Astrocyte (in vitro differentiated cells and primary cell): ENCODE results near the gene NEB. TPM values are rescaled to one million over a fixed set of nuclear protein-coding genes. Genes with fewer than 3 reads are reported as not detected.

Source experiments
- DNase-seq: peaks from one replicate; pipeline ENCODE4 v3.0.0-alpha.2; 2010; ENCODE audit warnings: low read depth
- FAIRE-seq: peaks from 2 replicates; lab custom pipeline; 2011; peaks lifted over from hg19 to GRCh38; lab: Jason Lieb, UNC
- H2AFZ ChIP-seq: 2 replicates; pipeline ENCODE4 v1.6.0; 2012; ENCODE audit warnings: low read depth, low read length, inconsistent platforms
- H3K27ac ChIP-seq: 2 replicates; pipeline ENCODE4 v1.5.1; 2011; ENCODE audit warnings: low read depth, low read length, inconsistent platforms
- H3K27me3 ChIP-seq: 2 replicates; pipeline ENCODE4 v1.6.0; 2011; ENCODE audit warnings: low read length, inconsistent platforms; ENCODE audit not compliant: insufficient read depth
- H3K36me3 ChIP-seq: 2 replicates; pipeline ENCODE4 v1.5.1; 2011; ENCODE audit warnings: low read length, inconsistent platforms; ENCODE audit not compliant: insufficient read depth
- H3K4me1 ChIP-seq: 2 replicates; pipeline ENCODE4 v1.5.1; 2011; ENCODE audit warnings: low read length, inconsistent platforms; ENCODE audit not compliant: insufficient read depth
- H3K4me2 ChIP-seq: 2 replicates; pipeline ENCODE4 v1.6.0; 2012; ENCODE audit warnings: low read length, inconsistent platforms
- H3K4me3 ChIP-seq: 2 replicates; pipeline ENCODE4 v1.5.1; 2011; ENCODE audit warnings: low read depth, mild to moderate bottlenecking, low read length, inconsistent platforms; ENCODE audit not compliant: insufficient read depth
- H3K79me2 ChIP-seq: 2 replicates; pipeline ENCODE4 v1.6.0; 2012; ENCODE audit warnings: mild to moderate bottlenecking, low read length, inconsistent platforms; ENCODE audit not compliant: insufficient read depth
- H3K9ac ChIP-seq: 2 replicates; pipeline ENCODE4 v1.6.0; 2012; ENCODE audit warnings: mild to moderate bottlenecking, low read length, inconsistent platforms
- H3K9me3 ChIP-seq: 2 replicates; pipeline ENCODE4 v1.5.1; 2012; ENCODE audit warnings: low read depth, mild to moderate bottlenecking, low read length, inconsistent platforms; ENCODE audit not compliant: insufficient read depth
- H4K20me1 ChIP-seq: 2 replicates; pipeline ENCODE4 v1.6.0; 2012; ENCODE audit warnings: low read length, inconsistent platforms; ENCODE audit not compliant: insufficient read depth
- H3K27ac Mint-ChIP-seq: one replicate; pipeline ENCODE4 v1.8.0; 2021; ENCODE audit warnings: mild to moderate bottlenecking, mixed read lengths; ENCODE audit not compliant: unreplicated experiment
- H3K27me3 Mint-ChIP-seq: one replicate; pipeline ENCODE4 v1.8.0; 2021; ENCODE audit warnings: low read depth, mixed read lengths; ENCODE audit not compliant: unreplicated experiment
- H3K36me3 Mint-ChIP-seq: one replicate; pipeline ENCODE4 v1.8.0; 2021; ENCODE audit warnings: low read depth, mixed read lengths; ENCODE audit not compliant: unreplicated experiment
- H3K4me1 Mint-ChIP-seq: one replicate; pipeline ENCODE4 v1.8.0; 2021; ENCODE audit warnings: low read depth, mixed read lengths; ENCODE audit not compliant: unreplicated experiment
- H3K4me3 Mint-ChIP-seq: one replicate; pipeline ENCODE4 v1.8.0; 2021; ENCODE audit warnings: mild to moderate bottlenecking, moderate library complexity, mixed read lengths; ENCODE audit not compliant: unreplicated experiment
- H3K9me3 Mint-ChIP-seq: one replicate; pipeline ENCODE4 v1.8.0; 2021; ENCODE audit warnings: mild to moderate bottlenecking, mixed read lengths; ENCODE audit not compliant: unreplicated experiment
- CTCF ChIP-seq: IDR thresholded peaks from 2 replicates; pipeline ENCODE4 v1.5.1; 2011; ENCODE audit warnings: low read depth, mild to moderate bottlenecking, inconsistent platforms, low read length, moderate library complexity; ENCODE audit not compliant: insufficient read depth
- EZH2 ChIP-seq: IDR thresholded peaks from 2 replicates; pipeline ENCODE4 v1.6.1; 2012; ENCODE audit warnings: mild to moderate bottlenecking, low read length, inconsistent platforms; ENCODE audit not compliant: insufficient read depth
- total RNA-seq: library from RNA; stranded (reverse); gene quantifications from 2 replicates; pipeline ENCODE4 v1.2.1, GENCODE V29; 2021

The NEB gene
- total RNA-seq, 1 donor from 2014 or later: 0.82 TPM

GRCh38 chr2:151718247-151718646, 16.0 kb downstream of the NEB start:
- TF ChIP-seq CTCF: no peak
- TF ChIP-seq EZH2: no peak
- no peaks in the 10 kb centered on the region for H3K79me2 ChIP-seq
- H2AFZ ChIP-seq: no peak overlapping the region
- H3K4me1 ChIP-seq: no peaks in the 10 kb centered on the region
- Mint-ChIP-seq H3K27ac (peak overlapping the region; percentile 29), H3K9me3 (peaks cover 2% of the 10 kb centered on the region), H3K4me1 (peaks cover 11% of the 10 kb centered on the region), H3K36me3 (no peaks in the 10 kb centered on the region), H3K4me3 (no peak overlapping the region), H3K27me3 (peaks cover 3% of the 10 kb centered on the region)
- H3K4me3 ChIP-seq: no peak overlapping the region
- DNase-seq (no peak), FAIRE-seq (no peak)
- H4K20me1 ChIP-seq: no peaks in the 10 kb centered on the region
- no peaks in the 10 kb centered on the region for H3K36me3 ChIP-seq
- no peak overlapping the region for H3K9ac ChIP-seq
- no peak overlapping the region for H3K4me2 ChIP-seq
- no peaks in the 10 kb centered on the region for H3K9me3 ChIP-seq
- H3K27ac ChIP-seq: no peak overlapping the region
- H3K27me3 ChIP-seq: no peaks in the 10 kb centered on the region

GRCh38 chr2:151716721-151717120, 17.6 kb downstream of the NEB start:
- Histone ChIP-seq H3K9me3 (no peaks in the 10 kb centered on the region), H4K20me1 (no peaks in the 10 kb centered on the region), H3K4me2 (no peak overlapping the region), H3K4me3 (no peak overlapping the region), H3K27ac (no peak overlapping the region), H3K36me3 (no peaks in the 10 kb centered on the region), H3K27me3 (no peaks in the 10 kb centered on the region), H2AFZ (no peak overlapping the region), H3K4me1 (no peaks in the 10 kb centered on the region), H3K9ac (no peak overlapping the region), H3K79me2 (no peaks in the 10 kb centered on the region)
- no peak for FAIRE-seq
- Mint-ChIP-seq H3K36me3 (peaks cover 1% of the 10 kb centered on the region), H3K4me3 (no peak overlapping the region), H3K4me1 (peaks cover 11% of the 10 kb centered on the region), H3K27ac (peak overlapping the region; percentile 11), H3K27me3 (peaks cover 3% of the 10 kb centered on the region), H3K9me3 (peaks cover 2% of the 10 kb centered on the region)
- peak; percentile 54 for DNase-seq
- TF ChIP-seq CTCF: no peak
- TF ChIP-seq EZH2: no peak

- FAIRE-seq (no peak), DNase-seq (no peak)
- H3K4me3 ChIP-seq: no peak overlapping the region
- Mint-ChIP-seq H3K36me3 (peaks cover 1% of the 10 kb centered on the region), H3K27me3 (no peaks in the 10 kb centered on the region), H3K4me3 (no peak overlapping the region), H3K9me3 (no peaks in the 10 kb centered on the region), H3K27ac (no peak overlapping the region), H3K4me1 (peaks cover 11% of the 10 kb centered on the region)
- H2AFZ ChIP-seq: no peak overlapping the region
- no peak overlapping the region for H3K4me2 ChIP-seq
- no peak overlapping the region for H3K27ac ChIP-seq
- TF ChIP-seq EZH2 (no peak), CTCF (no peak)
- no peaks in the 10 kb centered on the region for H3K36me3 ChIP-seq
- no peaks in the 10 kb centered on the region for H3K27me3 ChIP-seq
- H3K9me3 ChIP-seq: no peaks in the 10 kb centered on the region
- H4K20me1 ChIP-seq: no peaks in the 10 kb centered on the region
- no peaks in the 10 kb centered on the region for H3K4me1 ChIP-seq
- no peaks in the 10 kb centered on the region for H3K79me2 ChIP-seq
- H3K9ac ChIP-seq: no peak overlapping the region
Observed at GRCh38 chr2:151713291-151713903, 20.9 kb downstream of the NEB start.
